Stimulated activated CD4-positive, alpha-beta T cell treated with anti-CD3 and anti-CD28 coated beads, Interleukin-12 subunit alpha, Interleukin-12 subunit beta, amount 100 ng/mL, for 24 hours (primary cell): ENCODE data around the gene USP47.

Experiments used
- DNase-seq, 2 experiments: peaks; one replicate each; pipeline ENCODE4 v3.0.0-alpha.2; 2020; ENCODE audit warnings: low read depth in 2 of 2

USP47 gene

GRCh38 chr11:11998091-11998781 lies 156.5 kb downstream of the USP47 start:
- no peak for DNase-seq

GRCh38 chr11:12001186-12001585 lies 159.4 kb downstream of the USP47 start:
- no peak for DNase-seq

GRCh38 chr11:12003336-12003735 lies 161.6 kb downstream of the USP47 start:
- no peak for DNase-seq

GRCh38 chr11:12003815-12004214 lies 162.0 kb downstream of the USP47 start:
- no peak for DNase-seq

- no peak for DNase-seq
Observed at GRCh38 chr11:12005061-12005460, 163.3 kb downstream of the USP47 start.

- DNase-seq: no peak
Observed at GRCh38 chr11:12005476-12005875, 163.7 kb downstream of the USP47 start.

- no peak for DNase-seq
Observed at GRCh38 chr11:12006552-12007229, 164.9 kb downstream of the USP47 start.

- no peak for DNase-seq
Observed at GRCh38 chr11:12007230-12007593, 165.4 kb downstream of the USP47 start.

GRCh38 chr11:12007769-12008737 lies 166.3 kb downstream of the USP47 start, which contains the start of gene DKK3:
DKK3 (minus strand) TSS chr11:12008626; CDS start chr11:12008582, 44 bp downstream.
- no peak for DNase-seq
